Measurements from ENCODE around the gene ATP6V1D.

- TF ChIP-seq, protein P1, sequence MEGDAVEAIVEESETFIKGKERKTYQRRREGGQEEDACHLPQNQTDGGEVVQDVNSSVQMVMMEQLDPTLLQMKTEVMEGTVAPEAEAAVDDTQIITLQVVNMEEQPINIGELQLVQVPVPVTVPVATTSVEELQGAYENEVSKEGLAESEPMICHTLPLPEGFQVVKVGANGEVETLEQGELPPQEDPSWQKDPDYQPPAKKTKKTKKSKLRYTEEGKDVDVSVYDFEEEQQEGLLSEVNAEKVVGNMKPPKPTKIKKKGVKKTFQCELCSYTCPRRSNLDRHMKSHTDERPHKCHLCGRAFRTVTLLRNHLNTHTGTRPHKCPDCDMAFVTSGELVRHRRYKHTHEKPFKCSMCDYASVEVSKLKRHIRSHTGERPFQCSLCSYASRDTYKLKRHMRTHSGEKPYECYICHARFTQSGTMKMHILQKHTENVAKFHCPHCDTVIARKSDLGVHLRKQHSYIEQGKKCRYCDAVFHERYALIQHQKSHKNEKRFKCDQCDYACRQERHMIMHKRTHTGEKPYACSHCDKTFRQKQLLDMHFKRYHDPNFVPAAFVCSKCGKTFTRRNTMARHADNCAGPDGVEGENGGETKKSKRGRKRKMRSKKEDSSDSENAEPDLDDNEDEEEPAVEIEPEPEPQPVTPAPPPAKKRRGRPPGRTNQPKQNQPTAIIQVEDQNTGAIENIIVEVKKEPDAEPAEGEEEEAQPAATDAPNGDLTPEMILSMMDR (IDR thresholded peaks at IDR 0.05; ENCODE audit: low read length): no peak
- TF ChIP-seq EZH2phosphoT487 (IDR thresholded peaks at IDR 0.05; ENCODE audit: low read length): no peak
- no peak for TF ChIP-seq EZH2 (optimal IDR thresholded peaks at IDR 0.05; ENCODE audit: low read depth, low read length)
Measured at GRCh38 chr14:67345583-67345982, 14.0 kb downstream of the ATP6V1D start.
